Hypothalamus (tissue), 51 donors: ENCODE measurements around the gene ARSG.
A peak's percentile ranks its signal among the peaks of the same experiment; 100 is the strongest.

ENCODE experiments used
- DNase-seq, 51 donors: peaks; one replicate each; lab custom pipeline; 2025; lab: John Stamatoyannopoulos, UW

ARSG gene

GRCh38 chr17:68441070-68441770 lies 149.9 kb downstream of the ARSG start:
- peak in 3 of 51 donors; percentile 11 to 19 (median 13) for DNase-seq

GRCh38 chr17:68443972-68444464 lies 152.7 kb downstream of the ARSG start:
- DNase-seq, result no peak

GRCh38 chr17:68445671-68446070 lies 154.4 kb downstream of the ARSG start:
- DNase-seq, result no peak

- no peak for DNase-seq
Measured at GRCh38 chr17:68446626-68447041, 155.3 kb downstream of the ARSG start.

- no peak for DNase-seq
Measured at GRCh38 chr17:68449021-68449739, 157.9 kb downstream of the ARSG start.

GRCh38 chr17:68450391-68450790 lies 159.1 kb downstream of the ARSG start:
- DNase-seq, result no peak

- DNase-seq, result no peak
Measured at GRCh38 chr17:68450801-68451200, 159.5 kb downstream of the ARSG start.

- no peak for DNase-seq
Measured at GRCh38 chr17:68451670-68452354, 160.5 kb downstream of the ARSG start.

GRCh38 chr17:68452724-68453290 lies 161.5 kb downstream of the ARSG start:
- no peak for DNase-seq

GRCh38 chr17:68453991-68454665 lies 162.8 kb downstream of the ARSG start:
- DNase-seq, result no peak

- DNase-seq, result no peak
Measured at GRCh38 chr17:68455901-68456338, 164.6 kb downstream of the ARSG start.

GRCh38 chr17:68456339-68457167 lies 165.3 kb downstream of the ARSG start:
- DNase-seq, result peak in 47 of 51 donors; percentile 19 to 77 (median 54)

GRCh38 chr17:68457168-68457538 lies 165.9 kb downstream of the ARSG start, which contains the start of gene WIPI1:
Gene WIPI1, minus strand, starts transcription at chr17:68457496. Its CDS starts 75 bp downstream, at chr17:68457421.
- DNase-seq, result peak in 14 of 51 donors; percentile 42 to 77 (median 60)

- peak; percentile 67 to 100 (median 99) for DNase-seq
Measured at GRCh38 chr17:68457539-68458259, 166.4 kb downstream of the ARSG start.

- no peak for DNase-seq
Measured at GRCh38 chr17:68458260-68459036, 167.2 kb downstream of the ARSG start.

GRCh38 chr17:68459037-68459639 lies 167.8 kb downstream of the ARSG start:
- DNase-seq, result no peak

- DNase-seq, result no peak
Measured at GRCh38 chr17:68460146-68460545, 168.9 kb downstream of the ARSG start.
